ENCODE data around the gene MTG1. TPM values are rescaled to one million over a fixed set of nuclear protein-coding genes. Genes with fewer than 3 reads are reported as not detected.

The MTG1 gene
- total and polyA plus RNA-seq, 2 experiments from 2014 or later = 45.7 to 68.6 TPM

GRCh38 chr10:133458021-133458709 is 64.2 kb downstream of the MTG1 start:
- Histone ChIP-seq H3K4me1 (ENCODE audit: insufficient read depth) (no peaks in the 10 kb centered on the region), H3K27me3 (ENCODE audit: insufficient read depth) (no peaks in the 10 kb centered on the region), H3K9me2 (ENCODE audit: insufficient read depth) (no peaks in the 10 kb centered on the region), H3F3A (replicated peaks; ENCODE audit: low read depth) (no peaks in the 10 kb centered on the region), H3K79me2 (replicated peaks; ENCODE audit: insufficient read depth) (no peaks in the 10 kb centered on the region), H3K4me2 (no peak overlapping the region), H3K36me3 (ENCODE audit: insufficient read depth) (no peaks in the 10 kb centered on the region), H4K20me1 (replicated peaks; ENCODE audit: insufficient read depth) (no peaks in the 10 kb centered on the region), H2AFZ (no peak overlapping the region), H3K27ac (ENCODE audit: low read depth) (no peak overlapping the region), H3K4me3 (no peak overlapping the region)
- Mint-ChIP-seq H3K27ac (no peak overlapping the region), H3K4me1 (no peaks in the 10 kb centered on the region), H3K36me3 (ENCODE audit: low read depth) (peaks cover 10% of the 10 kb centered on the region; the same call in 1 of the 3 replicates), H3K4me3 (no peak overlapping the region), H3K27me3 (ENCODE audit: insufficient read depth, low read depth, poor library complexity) (peaks cover 18% of the 10 kb centered on the region), H3K9me3 (peaks cover 56% of the 10 kb centered on the region)
- TF ChIP-seq ZNF462 (CRISPR knock-in tag; IDR thresholded peaks at IDR 0.05) (no peak), ETS1 (IDR thresholded peaks at IDR 0.05) (no peak), ZNF331 (CRISPR knock-in tag; IDR thresholded peaks at IDR 0.05; ENCODE audit: low read depth) (no peak), EZH2phosphoT487 (IDR thresholded peaks at IDR 0.05; ENCODE audit: unreplicated experiment) (no peak), CTCF (conservative IDR thresholded peaks at IDR 0.05; ENCODE audit: low read depth in 2 of 2) (no peak), POLR2AphosphoS5 (IDR thresholded peaks at IDR 0.05; ENCODE audit: low read depth) (no peak), JUNB (IDR thresholded peaks at IDR 0.05; ENCODE audit: unreplicated experiment) (no peak), CREB1 (CRISPR knock-in tag; IDR thresholded peaks at IDR 0.05; ENCODE audit: low read depth) (no peak), REST (IDR thresholded peaks at IDR 0.05; ENCODE audit: unreplicated experiment) (no peak), EZH2 (IDR thresholded peaks at IDR 0.05; ENCODE audit: low read depth, unreplicated experiment) (no peak)
- DNase-seq (ENCODE audit: low spot score) (no peak), ATAC-seq (no peak)
